SK-N-SH (cell line): ENCODE data around the gene CD24. TPM values are rescaled to one million over a fixed set of nuclear protein-coding genes. Genes with fewer than 3 reads are reported as not detected.
"Not testable (repeated sequence)": the region's sequence is repeated elsewhere in the genome, so short reads cannot be mapped to it uniquely, and the experiment has no call there.

Experiments
- CTCF ChIA-PET: fragments of 300-600, 350-600 bp; formaldehyde crosslinking; extraction: SDS; loops from one replicate; lab custom pipeline; 2021; lab: Yijun Ruan, JAX
- POLR2A ChIA-PET: fragments of 350-600 bp; sonication (Branson Sonifier 250); formaldehyde crosslinking; extraction: SDS; loops from one replicate; lab custom pipeline; 2020; ENCODE audit warnings: antibody characterized with exemption, inconsistent platforms; lab: Yijun Ruan, JAX
- DNase-seq: peaks from one replicate; pipeline ENCODE4 v3.0.0; 2012
- H2AFZ ChIP-seq: fragments of 200-600 bp; sonication (generic); 2 replicates; pipeline ENCODE4 v1.8.1; 2016; ENCODE audit warnings: antibody characterized with exemption, mild to moderate bottlenecking, low read depth
- H3F3A ChIP-seq: fragments of 200-600 bp; sonication (generic); replicated peaks from 2 replicates; pipeline ENCODE3; 2016; ENCODE audit warnings: antibody characterized with exemption, mild to moderate bottlenecking; ENCODE audit not compliant: insufficient read depth
- H3K27ac ChIP-seq, 2 experiments: fragments of 200-500 bp in 1 of 2; fragments of 200-600 bp in 1 of 2; sonication (Bioruptor generic) in 1 of 2; sonication (generic), shearing (Covaris generic) in 1 of 2; 2 replicates each; pipeline versions ENCODE4 v1.5.1 to v1.6.1; 2014 to 2016; ENCODE audit warnings: low read depth in 2 of 2, inconsistent platforms in 1 of 2, low read length in 1 of 2, mild to moderate bottlenecking in 1 of 2, mixed read lengths in 1 of 2
- H3K27me3 ChIP-seq: fragments of 200-600 bp; sonication (generic), shearing (Covaris generic); 2 replicates; pipeline ENCODE4 v1.6.1; 2016; ENCODE audit warnings: mixed run types; ENCODE audit not compliant: insufficient read depth
- H3K36me3 ChIP-seq, 2 experiments: fragments of 200-500 bp in 1 of 2; fragments of 200-600 bp in 1 of 2; sonication (Bioruptor generic) in 1 of 2; sonication (generic) in 1 of 2; replicated peaks in 1 of 2; 2 replicates each; pipeline versions ENCODE3 to v1.5.1; 2014 to 2016; ENCODE audit warnings: low read length in 1 of 2, mild to moderate bottlenecking in 1 of 2; ENCODE audit not compliant: insufficient read depth in 2 of 2, control insufficient read depth in 1 of 2
- H3K4me1 ChIP-seq, 2 experiments: fragments of 200-500 bp in 1 of 2; fragments of 200-600 bp in 1 of 2; sonication (Bioruptor generic) in 1 of 2; sonication (generic), shearing (Covaris generic) in 1 of 2; 2 replicates each; pipeline versions ENCODE4 v1.5.1 to v1.6.1; 2014 to 2016; ENCODE audit warnings: low read depth in 1 of 2, low read length in 1 of 2, mixed run types in 1 of 2; ENCODE audit not compliant: insufficient read depth in 2 of 2, control insufficient read depth in 1 of 2
- H3K4me2 ChIP-seq: fragments of 200-600 bp; sonication (generic), shearing (Covaris generic); 2 replicates; pipeline ENCODE4 v1.6.1; 2017; ENCODE audit warnings: mixed run types
- H3K4me3 ChIP-seq, 2 experiments: fragments of 200-500 bp in 1 of 2; fragments of 200-600 bp in 1 of 2; sonication (Bioruptor generic) in 1 of 2; sonication (generic), shearing (Covaris generic) in 1 of 2; 2 replicates each; pipeline versions ENCODE4 v1.5.1 to v1.8.1; 2014 to 2016; ENCODE audit warnings: low read depth in 2 of 2, inconsistent platforms in 1 of 2, low read length in 1 of 2, mild to moderate bottlenecking in 1 of 2, mixed read lengths in 1 of 2, moderate library complexity in 1 of 2
- H3K79me2 ChIP-seq: fragments of 200-600 bp; sonication (generic); 2 replicates; pipeline ENCODE4 v1.8.1; 2017; ENCODE audit warnings: mild to moderate bottlenecking; ENCODE audit not compliant: insufficient read depth
- H3K9ac ChIP-seq: fragments of 200-600 bp; sonication (generic); 2 replicates; pipeline ENCODE4 v1.6.1; 2017; ENCODE audit warnings: mixed run types
- H3K9me2 ChIP-seq: fragments of 200-600 bp; sonication (generic); 2 replicates; pipeline ENCODE4 v1.6.1; 2017; ENCODE audit warnings: mixed run types
- H3K9me3 ChIP-seq: fragments of 200-600 bp; sonication (generic); 2 replicates; pipeline ENCODE4 v1.6.1; 2017; ENCODE audit warnings: mixed run types, mild to moderate bottlenecking, moderate library complexity
- H4K20me1 ChIP-seq: fragments of 200-600 bp; sonication (generic); 2 replicates; pipeline ENCODE4 v1.6.1; 2017; ENCODE audit warnings: mild to moderate bottlenecking, mixed run types; ENCODE audit not compliant: insufficient read depth
- EP300 ChIP-seq, 2 experiments: IDR thresholded peaks; 2 replicates each; pipeline versions ENCODE4 v1.4.0 to v1.6.1; 2012; ENCODE audit warnings: borderline replicate concordance in 1 of 2, low read depth in 1 of 2, low read length in 1 of 2
- FOSL2 ChIP-seq: IDR thresholded peaks from 2 replicates; pipeline ENCODE4 v1.4.0; 2012; ENCODE audit warnings: low read depth, mild to moderate bottlenecking, moderate library complexity, borderline replicate concordance
- FOXM1 ChIP-seq: IDR thresholded peaks from 2 replicates; pipeline ENCODE4 v1.4.0; 2012; ENCODE audit warnings: low read depth, mild to moderate bottlenecking
- GABPA ChIP-seq: IDR thresholded peaks from 2 replicates; pipeline ENCODE4 v1.4.0; 2012; ENCODE audit warnings: low read depth, mild to moderate bottlenecking
- GATA2 ChIP-seq: sonication (generic); formaldehyde crosslinking; IDR thresholded peaks from 2 replicates; pipeline ENCODE4 v1.5.0; 2020; ENCODE audit warnings: mild to moderate bottlenecking, missing genetic modification reagents
- MEF2A ChIP-seq: IDR thresholded peaks from 2 replicates; pipeline ENCODE4 v1.4.0; 2012; ENCODE audit warnings: low read depth, borderline replicate concordance
- NFIC ChIP-seq: IDR thresholded peaks from 2 replicates; pipeline ENCODE4 v1.4.0; 2012; ENCODE audit warnings: borderline replicate concordance
- POLR2AphosphoS5 ChIP-seq: IDR thresholded peaks from 2 replicates; pipeline ENCODE4 v1.6.1; 2012; ENCODE audit warnings: low read depth, low read length
- RCOR1 ChIP-seq: fragments of 150-350 bp; IDR thresholded peaks from 2 replicates; pipeline ENCODE4 v1.6.1; 2017; ENCODE audit warnings: antibody characterized with exemption, low read length
- REST ChIP-seq: IDR thresholded peaks from 2 replicates; pipeline ENCODE4 v1.6.1; 2012; ENCODE audit warnings: mild to moderate bottlenecking, low read depth, low read length, moderate library complexity
- RFX5 ChIP-seq: IDR thresholded peaks from 2 replicates; pipeline ENCODE4 v1.6.1; 2012; ENCODE audit warnings: mild to moderate bottlenecking, improper control_type of control experiment, low read length
- TAF1 ChIP-seq: IDR thresholded peaks from 2 replicates; pipeline ENCODE4 v1.6.1; 2012; ENCODE audit warnings: low read depth, mild to moderate bottlenecking, low read length, moderate library complexity, borderline replicate concordance
- YY1 ChIP-seq: IDR thresholded peaks from 2 replicates; pipeline ENCODE4 v1.4.0; 2012; ENCODE audit warnings: low read depth, mild to moderate bottlenecking
- WGBS: methylation state at CpG from one replicate; pipeline ENCODE4 v1.1.6; 2017; ENCODE audit warnings: low lambda C conversion rate; 5-methylcytosine and 5-hydroxymethylcytosine counted together
- polyA plus RNA-seq, 3 experiments: library from polyadenylated mRNA; depleted of rRNA; stranded (reverse); fragments of >200 nt; gene quantifications; 2 replicates each; pipeline ENCODE4 v1.2.3, GENCODE V29; 2012
- TF ChIP-seq, protein P1 (sequence below): IDR thresholded peaks from 2 replicates; pipeline ENCODE4 v1.4.0; 2012; ENCODE audit warnings: low read depth
- TF ChIP-seq, protein P2 (sequence below): fragments of 200-600 bp; sonication (generic); IDR thresholded peaks from 2 replicates; pipeline ENCODE4 v1.6.1; 2017; ENCODE audit warnings: antibody characterized with exemption, mild to moderate bottlenecking, moderate library complexity
- TF ChIP-seq, protein P3 (sequence below): IDR thresholded peaks from 2 replicates; pipeline ENCODE4 v1.4.0; 2012; ENCODE audit warnings: low read depth, borderline replicate concordance

CD24 gene
- polyA plus RNA-seq, 1 of the 3 experiments (the other 2 are of a cell fraction) = 1.9 TPM

- no peak for TF ChIP-seq NFIC
- no peak for TF ChIP-seq POLR2AphosphoS5
- TF ChIP-seq GABPA = no peak
- TF ChIP-seq EP300 (IDR thresholded peaks at IDR 0.05; ENCODE audit: borderline replicate concordance in 1 of 2, low read depth in 1 of 2, low read length in 1 of 2) = no peak
- no peak for TF ChIP-seq TAF1
- TF ChIP-seq REST = no peak
- no peak for TF ChIP-seq MEF2A
- TF ChIP-seq YY1 = no peak
These were observed 2.0 kb downstream of the CD24 start (continued) for GRCh38 chr6:106972500-106972899.

DNA sequence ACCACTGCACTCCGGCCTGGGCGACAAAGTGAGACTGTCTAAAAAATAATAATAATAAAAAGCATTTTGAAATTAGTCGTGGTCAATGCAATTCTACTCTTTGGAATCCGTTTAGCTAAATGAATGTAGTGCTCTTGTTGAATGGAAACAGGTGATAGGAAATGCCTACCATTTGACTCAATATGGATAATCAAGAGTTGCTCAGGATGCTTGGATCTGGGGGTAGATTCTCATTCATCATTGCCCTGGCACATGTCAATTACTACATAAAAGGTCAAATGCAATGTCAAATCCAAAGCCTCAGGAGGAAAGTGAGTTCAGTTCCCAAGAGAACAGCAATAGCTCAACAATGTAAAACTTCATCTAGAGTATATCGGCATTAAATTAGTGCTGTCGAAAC, 3.8 kb downstream of the CD24 start:
- 79% methylated on average over 6 of the region's 6 CpGs for WGBS
- CTCF ChIA-PET = interaction anchor here (2.3 kb wide), 1 partner anchor 362 kb away, joined by 9 read pairs; no protein-coding TSS in a partner anchor
- H3K9me2 ChIP-seq, H3K4me1 ChIP-seq, H3K79me2 ChIP-seq, H3K9me3 ChIP-seq, H3K27ac ChIP-seq, POLR2A ChIA-PET, DNase-seq, H3F3A ChIP-seq, H2AFZ ChIP-seq, H3K9ac ChIP-seq, H4K20me1 ChIP-seq, H3K4me3 ChIP-seq, H3K4me2 ChIP-seq, H3K36me3 ChIP-seq: not testable (repeated sequence)
- H3K27me3 ChIP-seq = peaks cover 32% of the 10 kb centered on the region

DNA sequence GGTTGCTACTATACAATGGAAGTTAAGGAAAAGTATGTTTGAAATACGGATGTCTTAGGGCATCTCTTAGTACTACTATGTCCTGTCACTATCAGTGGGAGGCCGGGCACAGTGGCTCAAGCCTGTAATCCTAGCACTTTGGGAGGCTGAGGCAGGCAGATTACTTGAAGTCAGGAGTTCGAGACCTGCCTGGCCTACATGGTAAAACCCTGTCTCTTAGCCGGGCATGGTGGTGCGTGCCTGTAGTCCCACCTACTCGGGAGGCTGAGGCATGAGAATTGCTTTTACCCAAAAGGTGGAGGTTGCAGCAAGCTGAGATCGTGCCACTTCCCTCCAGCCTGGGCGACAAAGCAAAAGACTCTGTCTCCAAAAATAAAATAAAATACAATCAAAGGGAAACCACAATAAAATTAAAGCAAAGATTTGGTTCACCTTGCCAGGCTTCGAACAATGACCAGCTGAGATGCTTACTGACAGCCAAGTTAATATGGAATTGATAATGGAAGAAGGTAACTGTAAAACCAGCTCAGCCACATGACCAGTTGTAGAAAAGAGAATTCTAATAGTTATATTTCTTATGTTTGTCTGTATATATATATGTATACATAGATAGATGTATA, 6.5 kb downstream of the CD24 start:
- H3K9ac ChIP-seq = no peak overlapping the region
- H3K4me3 ChIP-seq = no peak overlapping the region
- H3K36me3 ChIP-seq = peaks cover 0 to 4% of the 10 kb centered on the region in 2 experiments
- no peaks in the 10 kb centered on the region for H3F3A ChIP-seq
- no peak for TF ChIP-seq RCOR1
- no peak for TF ChIP-seq GABPA
- no peak for TF ChIP-seq FOSL2
- TF ChIP-seq, protein P1, sequence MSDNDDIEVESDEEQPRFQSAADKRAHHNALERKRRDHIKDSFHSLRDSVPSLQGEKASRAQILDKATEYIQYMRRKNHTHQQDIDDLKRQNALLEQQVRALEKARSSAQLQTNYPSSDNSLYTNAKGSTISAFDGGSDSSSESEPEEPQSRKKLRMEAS = no peak
- no peak for TF ChIP-seq NFIC
- TF ChIP-seq RFX5 = no peak
- no peak for TF ChIP-seq EP300 (IDR thresholded peaks at IDR 0.05; ENCODE audit: borderline replicate concordance in 1 of 2, low read depth in 1 of 2, low read length in 1 of 2)
- TF ChIP-seq, protein P2, sequence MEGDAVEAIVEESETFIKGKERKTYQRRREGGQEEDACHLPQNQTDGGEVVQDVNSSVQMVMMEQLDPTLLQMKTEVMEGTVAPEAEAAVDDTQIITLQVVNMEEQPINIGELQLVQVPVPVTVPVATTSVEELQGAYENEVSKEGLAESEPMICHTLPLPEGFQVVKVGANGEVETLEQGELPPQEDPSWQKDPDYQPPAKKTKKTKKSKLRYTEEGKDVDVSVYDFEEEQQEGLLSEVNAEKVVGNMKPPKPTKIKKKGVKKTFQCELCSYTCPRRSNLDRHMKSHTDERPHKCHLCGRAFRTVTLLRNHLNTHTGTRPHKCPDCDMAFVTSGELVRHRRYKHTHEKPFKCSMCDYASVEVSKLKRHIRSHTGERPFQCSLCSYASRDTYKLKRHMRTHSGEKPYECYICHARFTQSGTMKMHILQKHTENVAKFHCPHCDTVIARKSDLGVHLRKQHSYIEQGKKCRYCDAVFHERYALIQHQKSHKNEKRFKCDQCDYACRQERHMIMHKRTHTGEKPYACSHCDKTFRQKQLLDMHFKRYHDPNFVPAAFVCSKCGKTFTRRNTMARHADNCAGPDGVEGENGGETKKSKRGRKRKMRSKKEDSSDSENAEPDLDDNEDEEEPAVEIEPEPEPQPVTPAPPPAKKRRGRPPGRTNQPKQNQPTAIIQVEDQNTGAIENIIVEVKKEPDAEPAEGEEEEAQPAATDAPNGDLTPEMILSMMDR = no peak
- TF ChIP-seq, protein P3, sequence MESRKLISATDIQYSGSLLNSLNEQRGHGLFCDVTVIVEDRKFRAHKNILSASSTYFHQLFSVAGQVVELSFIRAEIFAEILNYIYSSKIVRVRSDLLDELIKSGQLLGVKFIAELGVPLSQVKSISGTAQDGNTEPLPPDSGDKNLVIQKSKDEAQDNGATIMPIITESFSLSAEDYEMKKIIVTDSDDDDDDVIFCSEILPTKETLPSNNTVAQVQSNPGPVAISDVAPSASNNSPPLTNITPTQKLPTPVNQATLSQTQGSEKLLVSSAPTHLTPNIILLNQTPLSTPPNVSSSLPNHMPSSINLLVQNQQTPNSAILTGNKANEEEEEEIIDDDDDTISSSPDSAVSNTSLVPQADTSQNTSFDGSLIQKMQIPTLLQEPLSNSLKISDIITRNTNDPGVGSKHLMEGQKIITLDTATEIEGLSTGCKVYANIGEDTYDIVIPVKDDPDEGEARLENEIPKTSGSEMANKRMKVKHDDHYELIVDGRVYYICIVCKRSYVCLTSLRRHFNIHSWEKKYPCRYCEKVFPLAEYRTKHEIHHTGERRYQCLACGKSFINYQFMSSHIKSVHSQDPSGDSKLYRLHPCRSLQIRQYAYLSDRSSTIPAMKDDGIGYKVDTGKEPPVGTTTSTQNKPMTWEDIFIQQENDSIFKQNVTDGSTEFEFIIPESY = no peak
- TF ChIP-seq FOXM1 = no peak
- no peak for TF ChIP-seq GATA2 (CRISPR knock-in tag)
- DNase-seq = no peak
- peaks cover 10% of the 10 kb centered on the region for H3K27me3 ChIP-seq
- H3K4me1 ChIP-seq = peaks cover 0 to 4% of the 10 kb centered on the region in 2 experiments; a peak in 2 of 4 replicates
- ChIA-PET CTCF (no interaction called here), POLR2A (interaction anchor here (0.7 kb wide), 1 partner anchor 195 kb away, joined by 3 read pairs; no protein-coding TSS in a partner anchor)
- H3K4me2 ChIP-seq = no peak overlapping the region
- H3K79me2 ChIP-seq = no peaks in the 10 kb centered on the region
- no peak overlapping the region for H3K27ac ChIP-seq
- H3K9me2 ChIP-seq = no peaks in the 10 kb centered on the region
- WGBS = 57% methylated on average over 6 of the region's 9 CpGs
- no peaks in the 10 kb centered on the region for H3K9me3 ChIP-seq
- no peaks in the 10 kb centered on the region for H4K20me1 ChIP-seq
- no peak overlapping the region for H2AFZ ChIP-seq
